ENCODE measurements around the gene IL17B. TPM values are rescaled to one million over a fixed set of nuclear protein-coding genes. Genes with fewer than 3 reads are reported as not detected.

IL17B gene
- total and polyA plus RNA-seq, 2 of the 8 experiments (the other 6 are each of a cell fraction or from before 2014, with no cell fraction given) = 0.18 TPM; not detected in 1

DNA sequence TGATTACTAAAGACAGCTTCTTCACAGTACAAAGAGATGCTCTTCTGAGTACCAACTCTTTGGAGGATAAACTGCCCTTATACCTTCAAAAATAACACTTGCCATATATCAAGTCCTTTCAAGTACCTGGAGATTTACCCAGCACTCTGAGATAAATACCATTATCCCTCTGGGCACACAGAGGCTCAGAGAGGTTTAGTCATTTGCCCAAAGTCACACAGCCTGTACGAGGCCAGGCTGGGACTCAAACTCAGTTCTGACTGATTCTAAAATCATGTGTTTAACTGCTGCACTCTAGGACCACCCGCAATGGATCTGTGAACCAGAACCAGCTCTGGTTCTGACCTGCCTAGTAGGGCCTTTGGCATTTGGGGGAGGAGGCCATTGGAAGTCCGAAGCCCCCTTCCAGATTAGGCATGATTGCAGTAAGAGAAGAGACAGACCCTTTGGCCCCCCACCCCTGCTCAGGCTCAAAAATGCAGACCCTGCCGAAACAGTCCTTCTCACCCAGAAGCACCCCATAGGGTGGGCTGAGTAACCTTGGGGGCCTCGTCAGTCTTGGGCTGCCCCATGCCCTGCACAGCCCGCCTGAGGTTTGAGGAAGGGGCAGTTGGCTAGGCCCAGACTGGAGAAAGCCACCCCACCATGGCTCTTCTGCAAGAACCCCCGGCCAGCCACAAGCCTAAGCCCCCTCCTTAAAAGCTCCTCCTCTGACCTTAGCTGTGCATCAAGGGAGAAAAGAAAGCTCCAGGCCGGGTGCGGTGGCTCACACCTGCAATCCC, 32.8 kb upstream of the IL17B start:
- Histone ChIP-seq H4K20me1 (replicated peaks in 1 of 2; ENCODE audit: control insufficient read depth in 1 of 2, insufficient read depth in 2 of 2, low read length in 2 of 2) (no peaks in the 10 kb centered on the region), H3K14ac (ENCODE audit: insufficient read length) (no peak overlapping the region), H3K79me1 (ENCODE audit: low read depth, low read length) (no peaks in the 10 kb centered on the region), H4K5ac (ENCODE audit: insufficient read length, low read depth, low read length) (no peak overlapping the region), H4K91ac (replicated peaks; ENCODE audit: insufficient read length, low read length) (no peak overlapping the region), H3K4me2 (ENCODE audit: insufficient read depth in 1 of 2, low read depth in 2 of 2, low read length in 2 of 2) (no peak overlapping the region), H3K79me2 (ENCODE audit: control insufficient read depth in 1 of 2, insufficient read depth in 2 of 2, low read length in 2 of 2) (no peaks in the 10 kb centered on the region), H3K27me3 (replicated peaks in 1 of 4; ENCODE audit: control insufficient read depth in 3 of 4, extremely low read depth in 1 of 4, insufficient read depth in 3 of 4, low read length in 3 of 4) (no peaks in the 10 kb centered on the region), H3K23me2 (ENCODE audit: low read depth, low read length) (no peaks in the 10 kb centered on the region), H3K4me1 (replicated peaks in 1 of 4; ENCODE audit: control insufficient read depth in 3 of 4, insufficient read depth in 4 of 4, low read length in 3 of 4) (peaks cover 0 to 4% (median 3%) of the 10 kb centered on the region in 4 experiments; a peak in 4 of 7 replicates), H3K27ac (ENCODE audit: low read depth, low read length) (no peak overlapping the region), H3K18ac (ENCODE audit: extremely low read depth, low read length) (no peak overlapping the region), H3K9me3 (ENCODE audit: insufficient read depth in 2 of 2, low read depth in 1 of 2, low read length in 1 of 2) (no peaks in the 10 kb centered on the region), H3K4ac (replicated peaks; ENCODE audit: insufficient read length, low read depth, low read length) (no peak overlapping the region), H3K56ac (replicated peaks; ENCODE audit: insufficient read length, low read depth, low read length) (no peak overlapping the region), H2AK5ac (ENCODE audit: low read depth, low read length) (no peak overlapping the region), H2BK20ac (ENCODE audit: low read length) (no peak overlapping the region), H3K23ac (ENCODE audit: insufficient read length) (no peak overlapping the region), H2BK120ac (replicated peaks; ENCODE audit: low read depth, low read length) (no peak overlapping the region), H3K4me3 (ENCODE audit: extremely low read depth in 1 of 4, insufficient read depth in 2 of 4, low read depth in 3 of 4, low read length in 4 of 4) (no peak overlapping the region), H2BK15ac (ENCODE audit: low read length) (no peak overlapping the region), H3K36me3 (ENCODE audit: control insufficient read depth in 2 of 4, insufficient read depth in 4 of 4, low read length in 3 of 4) (no peaks in the 10 kb centered on the region), H4K8ac (ENCODE audit: extremely low read depth, insufficient read depth, low read length) (no peak overlapping the region), H3K9ac (replicated peaks in 1 of 4; ENCODE audit: extremely low read depth in 1 of 4, low read depth in 3 of 4, low read length in 3 of 4) (no peak overlapping the region), H2BK5ac (ENCODE audit: low read depth, low read length) (no peak overlapping the region), H2AFZ (ENCODE audit: low read length) (no peak overlapping the region), H2BK12ac (ENCODE audit: low read depth, low read length) (no peak overlapping the region)
- TF ChIP-seq RFX5 (IDR thresholded peaks at IDR 0.05; ENCODE audit: borderline replicate concordance, low read depth, low read length) = no peak
- TF ChIP-seq SIN3A (conservative IDR thresholded peaks at IDR 0.05 in 1 of 2, IDR thresholded peaks at IDR 0.05 in 1 of 2; ENCODE audit: low read depth in 1 of 2, low read length in 2 of 2) = no peak
- TF ChIP-seq KDM4A (IDR thresholded peaks at IDR 0.05; ENCODE audit: low read depth, low read length, severe bottlenecking) = no peak
- ChIA-PET POLR2A (ENCODE audit: partially characterized antibody) (interaction anchor here (0.9 to 1.1 kb wide), 3 partner anchors 66 to 76 kb away, joined by 3 read pairs; partner anchors contain the start of gene GRPEL2), CTCF (ENCODE audit: partially characterized antibody) (interaction anchor here (1.0 to 15.4 kb wide), 10 partner anchors 10 to 551 kb away, joined by 3 to 315 read pairs (median 5); partner anchors contain the start of gene IL17B)
- FAIRE-seq = no peak
- DNase-seq (ENCODE audit: low read depth in 1 of 2, low spot score in 2 of 2) = no peak
- 83% methylated on average over 9 of the region's 9 CpGs; no CpG with 5 or more reads in 1 of the 2 experiments for WGBS, 2 experiments (ENCODE audit: extremely low coverage in 1 of 2, insufficient coverage in 1 of 2, insufficient read length in 1 of 2, insufficient replicate concordance in 2 of 2, low coverage in 1 of 2, low lambda C conversion rate in 2 of 2, missing lambda C conversion rate in 1 of 2)

Measured in H1 (cell line).